ENCODE measurements around the gene C1orf53.
A peak's percentile ranks its signal among the peaks of the same experiment; 100 is the strongest.

Gene C1orf53

GRCh38 chr1:197892684-197893083 is 9.7 kb upstream of the C1orf53 start:
- no peaks in the 10 kb centered on the region for H3K36me3 Mint-ChIP-seq (ENCODE audit: low read depth)
- no peak overlapping the region for H3K4me3 Mint-ChIP-seq
- no peaks in the 10 kb centered on the region for H3K4me1 Mint-ChIP-seq (ENCODE audit: low read depth)
- no peaks in the 10 kb centered on the region for H3K9me3 Mint-ChIP-seq
- no peak overlapping the region for H3K27ac Mint-ChIP-seq
- peaks cover 66% of the 10 kb centered on the region for H3K27me3 Mint-ChIP-seq (ENCODE audit: low read depth)
- no peak for DNase-seq (ENCODE audit: low spot score)

DNA sequence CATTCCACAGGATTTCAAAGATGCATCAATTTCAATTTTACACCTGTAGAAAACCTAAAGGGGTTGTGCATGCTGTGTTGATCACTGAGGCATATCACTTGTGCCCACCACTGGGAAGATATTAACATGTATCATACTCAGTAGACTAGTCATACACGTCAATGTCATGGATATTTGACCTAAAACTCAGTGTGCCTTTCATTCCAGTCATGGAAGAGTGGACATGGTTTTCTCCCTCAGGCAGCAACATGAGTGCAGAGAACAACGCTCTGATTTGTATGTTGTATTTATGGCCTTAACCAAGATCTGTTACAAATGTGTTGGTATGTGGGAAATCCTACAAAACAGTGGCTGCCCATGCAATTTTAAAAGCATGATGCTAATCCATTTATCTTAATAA is 6.1 kb upstream of the C1orf53 start:
- no peak for DNase-seq (ENCODE audit: low spot score)
- Mint-ChIP-seq H3K9me3 (no peaks in the 10 kb centered on the region), H3K36me3 (ENCODE audit: low read depth) (no peaks in the 10 kb centered on the region), H3K27ac (no peak overlapping the region), H3K4me3 (no peak overlapping the region), H3K27me3 (ENCODE audit: low read depth) (peaks cover 57% of the 10 kb centered on the region), H3K4me1 (ENCODE audit: low read depth) (no peaks in the 10 kb centered on the region)

DNA sequence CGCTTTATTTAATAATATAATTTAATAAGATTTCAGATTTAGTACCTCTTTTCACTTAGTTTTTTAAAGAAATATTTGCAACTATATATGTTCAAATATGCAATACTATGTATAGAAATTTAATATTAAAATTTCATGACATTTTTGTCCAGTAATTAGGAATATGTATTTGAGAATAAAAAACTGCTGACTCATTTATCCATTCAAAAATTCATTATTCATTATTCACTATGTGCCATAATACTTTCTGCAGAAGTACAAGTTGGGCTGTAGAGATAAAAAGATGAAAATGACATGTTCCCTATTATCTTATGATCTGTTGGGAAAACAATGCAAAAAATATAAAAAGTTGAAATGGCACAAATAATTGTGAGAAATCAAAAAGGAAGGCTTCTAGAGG is 3.4 kb upstream of the C1orf53 start:
- Mint-ChIP-seq H3K9me3 (no peaks in the 10 kb centered on the region), H3K4me1 (ENCODE audit: low read depth) (peaks cover 12% of the 10 kb centered on the region), H3K4me3 (no peak overlapping the region), H3K27ac (no peak overlapping the region), H3K36me3 (ENCODE audit: low read depth) (no peaks in the 10 kb centered on the region), H3K27me3 (ENCODE audit: low read depth) (peaks cover 50% of the 10 kb centered on the region)
- no peak for DNase-seq (ENCODE audit: low spot score)

GRCh38 chr1:197902131-197902453 is 338 bp upstream of the C1orf53 start:
- H3K36me3 Mint-ChIP-seq (ENCODE audit: low read depth), result no peaks in the 10 kb centered on the region
- no peaks in the 10 kb centered on the region for H3K9me3 Mint-ChIP-seq
- H3K27me3 Mint-ChIP-seq (ENCODE audit: low read depth), result peaks cover 59% of the 10 kb centered on the region
- H3K27ac Mint-ChIP-seq, result peak overlapping the region; percentile 68
- H3K4me3 Mint-ChIP-seq, result peak overlapping the region; percentile 78
- H3K4me1 Mint-ChIP-seq (ENCODE audit: low read depth), result peaks cover 14% of the 10 kb centered on the region
- no peak for DNase-seq (ENCODE audit: low spot score)

DNA sequence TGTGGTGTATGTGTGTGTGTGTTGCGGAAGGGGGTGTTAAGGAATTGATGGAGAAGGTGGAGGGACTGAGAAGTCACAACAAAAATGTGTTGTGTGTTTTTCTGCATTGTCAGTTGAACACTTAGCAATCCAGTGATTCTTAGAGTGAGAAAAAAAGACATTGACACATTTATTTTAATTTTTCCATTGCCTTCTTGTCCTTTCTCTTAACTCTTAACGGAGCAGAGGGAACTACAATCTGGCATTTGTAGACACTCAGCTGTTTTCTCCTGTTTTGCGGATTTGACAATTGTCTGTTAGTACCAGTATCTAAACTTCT is 725 bp downstream of the C1orf53 start:
- Mint-ChIP-seq H3K4me1 (ENCODE audit: low read depth) (peaks cover 14% of the 10 kb centered on the region), H3K9me3 (no peaks in the 10 kb centered on the region), H3K4me3 (peak overlapping the region; percentile 85), H3K27ac (peak overlapping the region; percentile 69), H3K36me3 (ENCODE audit: low read depth) (no peaks in the 10 kb centered on the region), H3K27me3 (ENCODE audit: low read depth) (peaks cover 60% of the 10 kb centered on the region)
- no peak for DNase-seq (ENCODE audit: low spot score)

GRCh38 chr1:197904126-197904787 is 1.8 kb downstream of the C1orf53 start:
- no peaks in the 10 kb centered on the region for H3K9me3 Mint-ChIP-seq
- H3K27ac Mint-ChIP-seq, result no peak overlapping the region
- DNase-seq (ENCODE audit: low spot score), result no peak
- H3K27me3 Mint-ChIP-seq (ENCODE audit: low read depth), result peaks cover 69% of the 10 kb centered on the region
- peak overlapping the region; percentile 42 for H3K4me3 Mint-ChIP-seq
- no peaks in the 10 kb centered on the region for H3K36me3 Mint-ChIP-seq (ENCODE audit: low read depth)
- peaks cover 26% of the 10 kb centered on the region for H3K4me1 Mint-ChIP-seq (ENCODE audit: low read depth)

DNA sequence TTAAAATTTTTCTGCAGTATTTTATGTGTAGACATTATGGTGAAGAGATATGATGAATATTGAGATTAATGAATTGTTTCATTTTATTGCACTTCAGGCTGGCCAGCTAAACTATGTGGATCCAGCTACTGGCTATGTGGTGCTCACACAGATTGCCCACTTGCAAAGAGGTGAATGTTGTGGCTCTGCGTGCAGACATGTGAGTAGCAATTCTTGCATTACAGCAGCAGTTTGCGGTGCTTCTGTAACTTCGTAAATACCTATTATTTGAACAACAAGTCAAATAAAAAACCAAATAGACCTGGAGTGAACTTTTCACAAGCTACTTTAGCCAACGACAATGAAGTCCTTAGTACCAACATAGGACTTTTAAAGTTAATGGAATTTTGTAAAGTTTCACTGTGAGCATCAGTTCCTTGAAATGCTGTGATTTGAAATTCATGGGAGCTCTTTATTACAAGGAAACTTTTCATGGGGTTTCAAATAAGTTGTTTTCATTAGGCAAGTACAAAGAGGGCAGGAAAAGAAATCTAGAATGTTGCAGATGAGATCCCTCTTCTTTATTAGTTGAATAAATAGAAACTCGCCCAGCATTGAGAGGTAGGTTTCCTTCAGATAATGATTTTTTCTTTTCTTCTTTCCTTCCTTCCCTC is 3.4 kb downstream of the C1orf53 start:
- DNase-seq (ENCODE audit: low spot score), result no peak
- Mint-ChIP-seq H3K27ac (no peak overlapping the region), H3K4me3 (no peak overlapping the region), H3K9me3 (no peaks in the 10 kb centered on the region), H3K36me3 (ENCODE audit: low read depth) (no peaks in the 10 kb centered on the region), H3K27me3 (ENCODE audit: low read depth) (peaks cover 78% of the 10 kb centered on the region), H3K4me1 (ENCODE audit: low read depth) (peaks cover 40% of the 10 kb centered on the region)

- H3K27me3 Mint-ChIP-seq (ENCODE audit: low read depth), result peaks cover 95% of the 10 kb centered on the region
- no peaks in the 10 kb centered on the region for H3K36me3 Mint-ChIP-seq (ENCODE audit: low read depth)
- DNase-seq (ENCODE audit: low spot score), result no peak
- H3K4me3 Mint-ChIP-seq, result peak overlapping the region; percentile 41
- H3K4me1 Mint-ChIP-seq (ENCODE audit: low read depth), result peaks cover 47% of the 10 kb centered on the region
- H3K9me3 Mint-ChIP-seq, result no peaks in the 10 kb centered on the region
- no peak overlapping the region for H3K27ac Mint-ChIP-seq
These were observed 5.6 kb downstream of the C1orf53 start for GRCh38 chr1:197907846-197908616.

- H3K9me3 Mint-ChIP-seq, result no peaks in the 10 kb centered on the region
- no peaks in the 10 kb centered on the region for H3K36me3 Mint-ChIP-seq (ENCODE audit: low read depth)
- no peak for DNase-seq (ENCODE audit: low spot score)
- H3K27ac Mint-ChIP-seq, result no peak overlapping the region
- H3K4me3 Mint-ChIP-seq, result peak overlapping the region; percentile 41
- peaks cover 95% of the 10 kb centered on the region for H3K27me3 Mint-ChIP-seq (ENCODE audit: low read depth)
- H3K4me1 Mint-ChIP-seq (ENCODE audit: low read depth), result peaks cover 46% of the 10 kb centered on the region
These were observed 6.3 kb downstream of the C1orf53 start for GRCh38 chr1:197908716-197909220.

- Mint-ChIP-seq H3K4me1 (ENCODE audit: low read depth) (peaks cover 41% of the 10 kb centered on the region), H3K4me3 (peak overlapping the region; percentile 41), H3K27me3 (ENCODE audit: low read depth) (peaks cover 95% of the 10 kb centered on the region), H3K36me3 (ENCODE audit: low read depth) (no peaks in the 10 kb centered on the region), H3K9me3 (no peaks in the 10 kb centered on the region), H3K27ac (no peak overlapping the region)
- DNase-seq (ENCODE audit: low spot score), result no peak
These were observed 7.0 kb downstream of the C1orf53 start for GRCh38 chr1:197909384-197909783.

GRCh38 chr1:197910120-197910991 is 7.9 kb downstream of the C1orf53 start:
- Mint-ChIP-seq H3K4me1 (ENCODE audit: low read depth) (peaks cover 41% of the 10 kb centered on the region), H3K36me3 (ENCODE audit: low read depth) (no peaks in the 10 kb centered on the region), H3K27ac (peak overlapping the region; percentile 0), H3K27me3 (ENCODE audit: low read depth) (peaks cover 97% of the 10 kb centered on the region), H3K4me3 (peak overlapping the region; percentile 76), H3K9me3 (no peaks in the 10 kb centered on the region)
- DNase-seq (ENCODE audit: low spot score), result no peak

DNA sequence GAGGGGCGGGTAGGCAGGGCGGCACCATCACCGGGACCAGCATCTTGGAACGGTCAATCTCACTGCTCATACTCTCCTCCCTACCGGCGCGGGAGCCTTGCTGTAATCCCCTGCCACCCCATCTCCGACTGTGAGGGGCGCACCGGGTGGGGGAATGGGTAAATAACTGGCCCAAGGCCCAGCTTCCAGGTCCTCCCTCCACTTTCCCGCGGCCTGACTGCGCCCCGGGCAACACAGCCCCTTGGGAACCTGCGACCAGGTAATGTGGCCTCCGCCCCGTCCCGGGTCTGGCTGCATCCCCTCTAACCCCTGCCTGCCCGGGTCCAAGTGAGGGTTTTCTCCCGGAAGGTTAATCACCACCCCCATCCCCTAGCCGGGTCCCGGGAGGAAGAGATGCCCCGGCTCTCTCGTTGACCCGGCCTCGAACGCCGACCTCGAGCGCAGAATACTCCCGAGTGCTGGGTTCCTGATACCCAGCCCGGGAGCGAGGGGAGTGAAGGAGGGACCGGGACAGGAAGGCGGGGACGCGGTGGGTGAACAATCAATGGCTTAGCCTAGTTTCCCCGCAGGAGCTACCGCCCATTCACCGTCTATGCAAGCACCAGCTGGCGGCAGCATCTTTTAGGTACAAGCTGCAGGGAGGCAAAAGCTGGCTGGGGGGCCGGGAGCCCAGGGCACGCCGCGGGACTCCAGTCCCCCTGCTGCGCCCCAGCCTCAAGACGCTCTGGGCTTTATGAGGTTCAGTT is 8.9 kb downstream of the C1orf53 start:
- peak overlapping the region; percentile 91 for H3K4me3 Mint-ChIP-seq
- no peak for DNase-seq (ENCODE audit: low spot score)
- H3K36me3 Mint-ChIP-seq (ENCODE audit: low read depth), result no peaks in the 10 kb centered on the region
- peaks cover 47% of the 10 kb centered on the region for H3K4me1 Mint-ChIP-seq (ENCODE audit: low read depth)
- H3K27me3 Mint-ChIP-seq (ENCODE audit: low read depth), result peaks cover 97% of the 10 kb centered on the region
- H3K27ac Mint-ChIP-seq, result no peak overlapping the region
- H3K9me3 Mint-ChIP-seq, result no peaks in the 10 kb centered on the region
